HG03095 (cell line): ENCODE data around the gene PIGB.
"Not testable (repeated sequence)": the region's sequence is repeated elsewhere in the genome, so short reads cannot be mapped to it uniquely, and the experiment has no call there.

Experiments
- ATAC-seq: cut with Tn5 transposase; IDR thresholded peaks from one replicate; pipeline ENCODE4 v1.9.1; 2021; ENCODE audit warnings: moderate library complexity; ENCODE audit not compliant: unreplicated experiment

Gene PIGB

GRCh38 chr15:55372701-55373440 is 53.8 kb downstream of the PIGB start:
- no peak for ATAC-seq

- ATAC-seq = no peak
These were observed 60.1 kb downstream of the PIGB start for GRCh38 chr15:55379095-55379494.

GRCh38 chr15:55381595-55381994 is 62.6 kb downstream of the PIGB start:
- ATAC-seq = no peak

GRCh38 chr15:55383687-55384086 is 64.7 kb downstream of the PIGB start:
- no peak for ATAC-seq

- ATAC-seq = no peak
These were observed 68.0 kb downstream of the PIGB start for GRCh38 chr15:55387027-55387426.

- no peak for ATAC-seq
These were observed 70.2 kb downstream of the PIGB start for GRCh38 chr15:55389264-55389607.

GRCh38 chr15:55394694-55395093 is 75.7 kb downstream of the PIGB start:
- ATAC-seq = no peak

GRCh38 chr15:55398243-55398642 is 79.2 kb downstream of the PIGB start:
- no peak for ATAC-seq

- not testable (repeated sequence) for ATAC-seq
These were observed 81.0 kb downstream of the PIGB start for GRCh38 chr15:55400050-55400449.

GRCh38 chr15:55401786-55402246 is 82.8 kb downstream of the PIGB start:
- ATAC-seq = no peak

- no peak for ATAC-seq
These were observed 83.7 kb downstream of the PIGB start for GRCh38 chr15:55402707-55403106.

GRCh38 chr15:55403531-55403930 is 84.5 kb downstream of the PIGB start:
- ATAC-seq = no peak
